GM18517 (cell line): Measurements from ENCODE around the gene DLEC1.
"Not testable (repeated sequence)": the region's sequence is repeated elsewhere in the genome, so short reads cannot be mapped to it uniquely, and the experiment has no call there.

Experiments used
- ATAC-seq: cut with Tn5 transposase; IDR thresholded peaks from one replicate; pipeline ENCODE4 v1.9.1; 2021; ENCODE audit warnings: mild to moderate bottlenecking, moderate library complexity; ENCODE audit not compliant: unreplicated experiment

Gene DLEC1

DNA sequence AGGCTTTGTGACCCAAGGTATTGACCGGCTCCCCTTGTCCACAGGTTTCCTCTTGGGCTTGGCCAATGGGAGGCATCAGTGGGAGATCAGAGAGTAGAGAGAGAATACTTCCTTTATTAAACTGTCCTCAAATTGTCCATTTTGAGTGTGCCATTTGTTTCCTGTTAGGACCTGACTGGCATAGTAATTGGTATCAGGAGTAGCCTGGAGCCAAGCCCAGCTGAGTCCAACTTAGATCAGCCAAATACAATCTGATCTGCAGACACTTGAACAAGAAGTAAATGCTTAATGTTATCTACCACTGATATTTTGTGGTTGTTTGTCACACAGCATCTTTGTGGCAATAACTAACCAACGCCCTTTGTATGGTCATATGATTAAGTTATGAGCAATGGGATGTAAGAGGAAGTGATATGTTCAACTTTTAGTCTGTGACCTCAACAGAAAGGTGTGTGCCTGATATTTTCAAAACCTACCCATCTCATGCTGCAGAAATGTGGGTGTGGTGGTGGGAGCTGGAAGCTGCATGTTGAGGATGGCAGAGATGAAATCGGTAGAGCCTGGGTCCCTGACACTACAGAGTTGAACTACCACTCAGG, 112.8 kb downstream of the DLEC1 start:
- no peak for ATAC-seq

DNA sequence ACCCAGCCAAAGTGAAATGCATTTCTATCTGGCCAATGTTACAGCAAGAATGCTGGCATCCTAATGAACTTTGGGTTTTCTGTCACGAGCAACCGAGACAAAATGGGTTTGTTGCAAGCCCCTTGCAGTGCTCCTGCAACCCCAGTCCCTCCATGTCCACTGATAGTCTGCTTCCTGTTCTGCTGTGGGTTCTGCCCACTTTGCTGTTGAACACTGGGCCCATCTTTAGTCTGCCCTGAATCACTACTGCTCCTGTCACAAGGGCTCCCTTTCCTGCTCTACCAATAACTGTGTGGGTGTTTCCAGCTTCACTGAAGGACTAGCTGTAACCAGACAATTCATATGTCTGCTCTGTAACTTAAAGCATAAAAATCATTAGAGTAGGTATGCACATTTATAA, 113.6 kb downstream of the DLEC1 start:
- no peak for ATAC-seq

DNA sequence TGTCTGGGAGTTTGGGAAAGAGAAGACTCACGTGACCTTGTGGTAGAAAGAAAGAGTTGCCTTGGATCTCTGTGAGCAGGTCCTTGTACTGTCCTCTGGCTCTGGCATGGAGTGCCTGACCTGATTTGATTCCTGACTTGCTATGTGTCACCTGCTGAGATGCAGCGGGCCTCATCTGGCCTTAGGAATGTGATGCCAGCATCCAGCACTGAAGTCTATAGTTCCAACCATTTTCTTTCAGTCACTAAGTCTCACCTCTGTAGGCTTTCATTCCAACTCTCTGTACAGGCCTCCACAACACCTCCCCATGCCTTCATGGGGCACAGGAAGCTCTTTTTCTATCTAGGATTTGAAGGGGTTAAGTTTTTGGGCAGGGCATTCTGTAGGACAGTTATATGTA, 114.2 kb downstream of the DLEC1 start:
- no peak for ATAC-seq

DNA sequence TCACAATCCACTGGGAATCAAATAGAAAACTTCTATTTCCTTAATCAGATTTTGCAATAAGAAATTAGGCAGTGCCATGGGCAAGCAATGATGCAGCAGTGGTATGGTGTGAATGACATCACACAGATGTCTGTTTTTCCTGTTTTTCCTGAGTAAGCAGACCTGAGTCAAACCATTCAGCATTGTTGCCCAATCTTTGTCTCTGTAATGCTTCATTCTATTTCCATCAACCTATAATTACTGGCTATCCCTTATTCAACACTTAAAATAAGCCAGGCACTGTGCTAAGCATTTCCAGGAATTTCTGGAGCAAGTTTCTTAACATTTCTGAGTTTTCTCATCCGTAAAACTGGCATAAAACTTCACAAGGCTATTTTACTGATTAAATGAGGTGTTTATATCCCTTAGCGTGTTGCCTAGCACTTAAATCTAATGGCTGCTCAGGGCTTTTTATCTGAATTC, 115.1 kb downstream of the DLEC1 start:
- ATAC-seq = no peak

DNA sequence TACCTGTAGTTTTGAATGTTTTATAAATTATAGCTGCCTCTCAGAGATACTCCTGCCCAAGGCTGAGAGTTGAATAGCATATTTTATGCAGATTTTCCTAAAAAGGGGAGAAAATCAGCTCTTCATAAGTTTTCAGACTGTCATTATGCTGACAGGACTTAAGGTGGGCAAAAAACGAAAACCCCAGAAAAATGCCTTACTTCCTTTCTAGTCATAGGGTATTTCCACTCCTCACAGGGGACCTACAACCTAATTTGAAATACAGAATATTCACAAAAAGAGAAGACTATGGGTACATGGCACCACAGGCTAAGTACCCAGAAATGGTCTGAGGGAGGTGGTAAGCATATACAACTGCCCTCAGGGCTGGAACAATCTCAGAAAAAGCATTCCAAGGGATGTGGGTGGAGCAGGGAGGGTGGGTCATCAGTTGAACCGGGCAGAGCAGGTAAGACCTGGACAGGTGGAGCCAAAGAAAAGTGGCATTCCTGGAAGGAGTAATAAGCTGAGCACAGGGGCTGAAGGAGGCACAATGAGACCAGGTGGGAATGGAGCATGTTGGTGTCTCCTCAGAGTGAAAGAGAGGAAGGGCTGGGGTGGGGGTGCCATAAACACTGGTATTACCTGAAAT, 115.7 kb downstream of the DLEC1 start:
- ATAC-seq = no peak

DNA sequence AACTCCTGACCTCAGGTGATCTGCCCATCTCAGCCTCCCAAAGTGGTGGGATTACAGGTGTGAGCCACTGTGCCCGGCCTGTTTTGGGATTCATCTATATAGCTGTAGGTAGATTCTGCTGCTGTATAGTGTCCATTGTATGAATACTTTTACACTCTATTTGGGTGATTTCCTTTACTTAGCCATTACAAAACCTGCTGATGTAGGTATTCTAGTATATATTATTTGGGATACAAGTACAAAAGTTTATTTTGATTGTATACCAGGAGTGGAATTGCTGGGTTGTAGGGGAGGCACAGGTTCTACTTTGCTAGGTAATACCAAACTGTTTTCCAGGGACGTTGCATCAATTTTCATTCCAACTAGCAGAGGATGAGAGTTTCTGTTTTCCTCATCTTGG, 116.8 kb downstream of the DLEC1 start:
- no peak for ATAC-seq

DNA sequence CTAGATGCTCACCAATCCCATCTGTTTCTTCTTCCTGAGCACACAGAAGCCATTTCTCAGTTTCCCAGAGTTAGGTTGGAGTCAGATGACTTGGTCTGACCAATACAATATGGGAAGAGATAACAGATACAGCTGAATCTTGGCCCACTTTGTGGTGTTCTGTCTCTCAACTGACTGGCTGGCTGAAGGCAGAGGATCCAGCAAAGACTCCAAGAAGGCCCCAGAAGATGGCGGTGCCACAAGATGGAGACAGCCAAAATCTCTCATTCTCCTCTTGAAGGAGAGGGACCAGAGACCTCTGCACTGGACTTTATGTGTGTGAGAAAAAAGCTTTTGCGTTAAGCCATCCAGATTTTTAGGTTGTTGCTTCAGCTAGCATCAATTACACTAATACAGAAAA, 118.1 kb downstream of the DLEC1 start:
- no peak for ATAC-seq

DNA sequence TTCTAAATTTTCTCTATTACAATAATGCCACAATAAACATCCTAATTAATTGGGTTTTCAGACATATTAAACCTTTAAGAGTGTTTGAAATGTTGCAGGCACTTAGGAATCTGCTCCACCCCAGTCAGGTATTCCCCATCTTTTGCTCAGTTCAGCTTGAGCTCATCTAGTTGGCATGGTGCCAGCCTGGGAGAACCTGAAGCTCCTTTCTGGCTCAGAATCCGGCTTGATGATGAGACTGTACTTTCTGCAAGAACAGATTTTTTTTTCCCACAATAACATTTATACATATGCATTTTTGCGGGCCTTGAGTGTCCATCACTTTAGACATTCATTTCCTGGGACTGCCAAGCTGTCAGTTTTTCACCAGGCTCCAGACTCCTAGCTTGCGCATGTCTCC, 118.6 kb downstream of the DLEC1 start:
- ATAC-seq = no peak

GRCh38 chr3:38158472-38158871, 119.5 kb downstream of the DLEC1 start:
- no peak for ATAC-seq

DNA sequence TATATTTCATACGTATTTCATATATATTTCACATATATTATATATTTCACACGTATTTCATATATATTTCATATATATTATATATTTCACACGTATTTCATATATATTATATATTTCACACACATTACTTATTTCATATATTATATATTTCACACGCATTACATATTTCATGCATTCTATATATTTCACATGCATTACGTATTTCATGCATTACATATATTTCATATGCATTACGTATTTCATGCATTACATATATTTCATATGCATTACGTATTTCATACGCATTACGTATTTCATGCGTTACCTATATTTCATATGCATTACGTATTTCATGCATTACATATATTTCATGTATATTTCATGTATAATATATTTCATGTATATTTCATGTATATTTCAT, 121.7 kb downstream of the DLEC1 start:
- ATAC-seq = not testable (repeated sequence)

DNA sequence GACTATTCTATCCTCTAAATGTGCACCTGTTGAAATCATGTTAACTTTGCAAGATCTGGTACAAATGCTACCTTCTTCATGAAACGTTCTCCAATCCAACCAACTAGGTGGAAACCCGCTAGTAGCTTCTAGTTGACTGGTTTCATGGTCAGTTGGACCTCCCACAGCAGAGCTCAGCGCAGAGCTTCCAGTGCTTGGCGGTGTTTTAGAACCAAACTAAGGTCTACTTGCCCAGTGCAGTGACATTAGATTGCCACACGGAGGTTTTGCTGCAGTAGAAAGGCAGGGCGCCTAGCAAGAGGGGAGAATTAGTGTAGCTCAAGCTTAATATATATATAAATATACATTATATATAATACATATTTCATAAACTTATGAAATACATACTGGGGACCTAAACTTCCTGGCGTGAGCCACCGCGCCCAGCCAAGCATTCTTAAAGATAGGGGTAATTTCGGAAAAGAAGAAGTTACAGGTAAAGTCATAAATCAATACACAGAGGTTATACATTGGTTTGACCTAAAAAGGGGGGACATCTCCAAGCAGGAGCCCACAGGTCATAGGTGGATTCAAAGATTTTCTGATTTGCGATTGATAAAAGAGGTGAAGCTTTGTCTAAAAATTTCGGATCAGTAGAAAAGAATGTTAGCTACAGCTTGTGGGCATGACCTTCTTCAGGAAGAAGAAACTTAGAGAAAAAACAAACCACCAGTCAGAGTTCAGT, 124.3 kb downstream of the DLEC1 start:
- no peak for ATAC-seq

GRCh38 chr3:38163841-38164642, 125.0 kb downstream of the DLEC1 start:
- no peak for ATAC-seq

DNA sequence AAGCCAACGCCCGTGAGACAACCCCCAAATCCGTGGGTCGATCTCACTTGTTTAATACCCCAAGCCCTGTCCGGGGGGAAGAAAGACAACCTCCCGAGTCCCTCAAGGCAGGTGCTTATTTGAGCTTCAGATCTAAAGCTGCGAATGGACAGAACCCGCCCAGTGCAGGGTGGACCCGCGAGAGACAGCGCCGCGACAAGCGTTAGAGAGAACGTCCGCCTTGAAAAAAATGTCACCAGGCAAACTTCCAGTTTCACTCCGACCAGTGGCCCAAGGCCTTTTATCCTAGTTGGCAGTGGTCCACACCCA, 125.6 kb downstream of the DLEC1 start:
- peak; percentile 16 for ATAC-seq

GRCh38 chr3:38164952-38165721, 126.1 kb downstream of the DLEC1 start, which contains the start of gene OXSR1:
Gene OXSR1 (plus strand): TSS chr3:38165537. CDS start chr3:38165877, 340 bp downstream.
- peak; percentile 95 for ATAC-seq

DNA sequence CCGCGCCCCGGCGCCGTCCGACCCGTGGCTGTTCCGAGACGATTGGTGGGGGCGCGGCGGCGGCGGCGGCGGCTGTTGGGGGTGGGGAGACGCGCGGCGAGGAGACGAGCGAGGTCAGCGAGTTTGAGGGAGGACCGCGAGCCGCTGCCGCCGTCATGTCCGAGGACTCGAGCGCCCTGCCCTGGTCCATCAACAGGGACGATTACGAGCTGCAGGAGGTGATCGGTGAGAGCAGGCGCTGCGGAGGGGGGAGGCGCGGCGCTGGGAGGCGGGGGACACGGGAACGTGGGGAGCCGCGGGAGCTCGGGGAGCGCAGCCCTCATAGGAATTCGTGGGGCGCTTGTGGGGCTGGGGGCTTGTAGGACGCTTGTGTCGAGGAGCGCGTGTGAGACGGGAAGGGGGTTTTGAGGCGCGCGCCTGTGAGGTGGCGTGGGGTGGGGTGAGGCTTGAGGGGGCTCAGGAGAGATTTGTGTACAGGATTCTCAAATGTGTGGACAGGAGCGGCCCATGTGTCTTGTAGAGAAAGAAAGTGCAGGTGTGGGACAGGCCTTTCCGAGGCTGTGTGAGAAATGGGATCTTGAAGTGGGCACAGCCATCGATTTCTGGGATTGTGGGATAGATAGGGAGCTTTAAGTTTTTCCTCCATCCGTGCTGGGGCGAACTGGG, 126.8 kb downstream of the DLEC1 start:
- no peak for ATAC-seq

- ATAC-seq = no peak
These were observed 128.6 kb downstream of the DLEC1 start for GRCh38 chr3:38167591-38167990.

GRCh38 chr3:38168151-38169026, 129.4 kb downstream of the DLEC1 start:
- no peak for ATAC-seq

DNA sequence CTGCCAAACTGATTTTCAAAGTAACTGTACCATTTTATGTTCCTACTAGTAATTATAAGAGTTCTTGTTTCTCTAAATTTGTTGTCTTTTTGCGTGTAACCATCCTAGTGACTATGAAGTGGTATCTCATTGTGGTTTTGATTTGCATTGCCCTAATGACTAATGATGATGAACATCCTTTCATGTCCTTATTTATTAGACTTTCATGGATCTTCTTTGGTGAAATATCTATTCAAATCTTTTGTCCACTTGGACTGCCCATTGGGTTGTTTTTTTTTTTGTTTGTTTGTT, 130.0 kb downstream of the DLEC1 start:
- ATAC-seq = no peak

DNA sequence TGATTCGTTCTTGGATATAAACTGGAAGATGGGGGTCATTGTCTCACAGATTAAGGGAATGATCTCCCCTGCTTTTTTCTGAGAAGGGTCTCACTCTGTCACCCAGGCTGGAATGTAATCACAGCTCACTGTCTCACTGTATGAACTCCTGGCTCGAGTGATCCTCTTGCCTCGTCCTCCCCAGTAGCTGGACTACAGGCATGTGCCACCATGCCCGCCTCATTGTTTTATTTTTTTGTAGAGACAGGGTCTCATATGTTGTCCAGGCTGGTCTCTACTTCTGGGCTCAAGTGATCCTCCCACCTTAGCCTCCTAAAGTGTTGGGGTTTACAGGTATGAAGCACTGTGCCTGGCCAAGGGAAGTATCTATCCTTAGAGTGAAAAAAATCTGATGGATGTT, 131.7 kb downstream of the DLEC1 start:
- no peak for ATAC-seq
